Nephron progenitor cell (in vitro differentiated cells): ENCODE measurements around the gene TAF3.

Experiments used
- DNase-seq: peaks from one replicate; pipeline ENCODE4 v3.0.0; 2021
- H3K27ac Mint-ChIP-seq: 2 replicates; pipeline ENCODE4 v1.8.0; 2021; ENCODE audit warnings: mild to moderate bottlenecking, moderate library complexity, mixed read lengths
- H3K27me3 Mint-ChIP-seq: 2 replicates; pipeline ENCODE4 v1.8.0; 2021; ENCODE audit warnings: mild to moderate bottlenecking, low read depth, mixed read lengths; ENCODE audit not compliant: poor library complexity
- H3K36me3 Mint-ChIP-seq: 2 replicates; pipeline ENCODE4 v1.8.0; 2021; ENCODE audit warnings: low read depth, mixed read lengths
- H3K4me1 Mint-ChIP-seq: 2 replicates; pipeline ENCODE4 v1.8.0; 2021; ENCODE audit warnings: mixed read lengths
- H3K4me3 Mint-ChIP-seq: 2 replicates; pipeline ENCODE4 v1.8.0; 2021; ENCODE audit warnings: mild to moderate bottlenecking, moderate library complexity, mixed read lengths
- H3K9me3 Mint-ChIP-seq: 2 replicates; pipeline ENCODE4 v1.8.0; 2021; ENCODE audit warnings: mild to moderate bottlenecking, moderate library complexity, mixed read lengths
- CTCF ChIP-seq: fragments of 200-600 bp; sonication (generic); IDR thresholded peaks from 2 replicates; pipeline ENCODE4 v1.5.0; 2021; ENCODE audit warnings: antibody characterized with exemption

The TAF3 gene

GRCh38 chr10:8045726-8046494 lies 227.6 kb downstream of the TAF3 start:
- no peak overlapping the region for H3K27ac Mint-ChIP-seq

GRCh38 chr10:8047452-8048280 lies 229.4 kb downstream of the TAF3 start:
- Mint-ChIP-seq H3K36me3 (no peaks in the 10 kb centered on the region), H3K4me1 (peaks cover 67% of the 10 kb centered on the region)

More at GRCh38 chr10:8045726-8046494, 227.6 kb downstream of the TAF3 start:
- TF ChIP-seq CTCF = no peak
- no peaks in the 10 kb centered on the region for H3K9me3 Mint-ChIP-seq
- DNase-seq = no peak
- H3K36me3 Mint-ChIP-seq = no peaks in the 10 kb centered on the region
- peaks cover 72% of the 10 kb centered on the region for H3K4me1 Mint-ChIP-seq
- peaks cover 100% of the 10 kb centered on the region for H3K27me3 Mint-ChIP-seq
- peak overlapping the region; percentile 74 for H3K4me3 Mint-ChIP-seq

GRCh38 chr10:8048281-8049008 lies 230.1 kb downstream of the TAF3 start:
- no peak overlapping the region for H3K27ac Mint-ChIP-seq
- no peak for DNase-seq
- peaks cover 97% of the 10 kb centered on the region for H3K27me3 Mint-ChIP-seq
- H3K4me1 Mint-ChIP-seq = peaks cover 69% of the 10 kb centered on the region
- no peak for TF ChIP-seq CTCF
- H3K9me3 Mint-ChIP-seq = no peaks in the 10 kb centered on the region
- H3K4me3 Mint-ChIP-seq = peak overlapping the region; percentile 78
- H3K36me3 Mint-ChIP-seq = no peaks in the 10 kb centered on the region

More at GRCh38 chr10:8047452-8048280, 229.4 kb downstream of the TAF3 start:
- Mint-ChIP-seq H3K9me3 (no peaks in the 10 kb centered on the region), H3K27ac (no peak overlapping the region), H3K27me3 (peaks cover 97% of the 10 kb centered on the region), H3K4me3 (peak overlapping the region; percentile 52)
- peak; percentile 31 for DNase-seq
- TF ChIP-seq CTCF = no peak

- peak; percentile 58 for DNase-seq
Observed at GRCh38 chr10:8049045-8049864, 230.9 kb downstream of the TAF3 start.

More at GRCh38 chr10:8049045-8049864, 230.9 kb downstream of the TAF3 start:
- TF ChIP-seq CTCF = no peak
- Mint-ChIP-seq H3K4me1 (peaks cover 69% of the 10 kb centered on the region), H3K27me3 (peaks cover 97% of the 10 kb centered on the region), H3K9me3 (no peaks in the 10 kb centered on the region), H3K4me3 (peak overlapping the region; percentile 78), H3K36me3 (no peaks in the 10 kb centered on the region), H3K27ac (no peak overlapping the region)
